DMS 273 treated with DMSO at 0.1 percent for 48 hours (cell line): ENCODE measurements around the gene CPEB3.
"Not testable (repeated sequence)": the region's sequence is repeated elsewhere in the genome, so short reads cannot be mapped to it uniquely, and the experiment has no call there.

ENCODE experiments used
- DNase-seq: peaks from one replicate; lab custom pipeline; 2025; lab: John Stamatoyannopoulos, UW

CPEB3 gene

GRCh38 chr10:92031580-92031979, 259.3 kb downstream of the CPEB3 start:
- DNase-seq, result no peak

GRCh38 chr10:92027141-92027540, 263.7 kb downstream of the CPEB3 start:
- DNase-seq, result no peak

- not testable (repeated sequence) for DNase-seq
Observed at GRCh38 chr10:92025340-92025739, 265.5 kb downstream of the CPEB3 start.

GRCh38 chr10:92024700-92025099, 266.2 kb downstream of the CPEB3 start:
- DNase-seq, result no peak

- no peak for DNase-seq
Observed at GRCh38 chr10:92014620-92015019, 276.3 kb downstream of the CPEB3 start.

GRCh38 chr10:92011560-92012214, 279.2 kb downstream of the CPEB3 start:
- DNase-seq, result no peak

GRCh38 chr10:92010047-92010735, 280.7 kb downstream of the CPEB3 start:
- no peak for DNase-seq

- DNase-seq, result no peak
Observed at GRCh38 chr10:92009445-92009844, 281.4 kb downstream of the CPEB3 start.

GRCh38 chr10:92005978-92006377, 284.9 kb downstream of the CPEB3 start:
- no peak for DNase-seq

- no peak for DNase-seq
Observed at GRCh38 chr10:92003258-92003657, 287.6 kb downstream of the CPEB3 start.

- DNase-seq, result no peak
Observed at GRCh38 chr10:92001995-92002394, 288.9 kb downstream of the CPEB3 start.

GRCh38 chr10:92001581-92001980, 289.3 kb downstream of the CPEB3 start:
- no peak for DNase-seq
